HG03520 (cell line): ENCODE data around the gene PMP22.

Experiments
- ATAC-seq: cut with Tn5 transposase; IDR thresholded peaks from one replicate; pipeline ENCODE4 v1.9.1; 2021; ENCODE audit warnings: mild to moderate bottlenecking, moderate library complexity; ENCODE audit not compliant: unreplicated experiment

The PMP22 gene

GRCh38 chr17:15278380-15278779 lies 13.3 kb upstream of the PMP22 start:
- no peak for ATAC-seq

DNA sequence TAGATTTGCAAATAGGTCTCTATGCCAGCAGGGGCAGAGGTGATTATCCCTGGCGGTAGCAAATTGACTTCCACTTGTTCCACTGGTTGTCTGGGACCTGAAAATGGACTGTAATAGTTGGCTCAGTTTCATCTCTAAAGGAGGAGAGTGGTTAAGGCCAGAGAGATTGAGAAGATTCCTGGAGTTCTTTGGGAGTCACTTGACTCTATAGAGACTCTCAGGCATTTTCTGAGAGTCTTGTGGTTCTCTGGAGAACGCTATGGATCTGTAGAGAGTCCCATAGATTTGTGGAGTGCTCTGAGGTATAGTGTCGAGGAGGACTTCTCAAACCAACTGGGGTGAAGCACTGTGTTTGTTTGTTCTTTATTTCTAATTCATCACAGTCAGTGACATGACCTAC lies 8.9 kb upstream of the PMP22 start:
- ATAC-seq: no peak

DNA sequence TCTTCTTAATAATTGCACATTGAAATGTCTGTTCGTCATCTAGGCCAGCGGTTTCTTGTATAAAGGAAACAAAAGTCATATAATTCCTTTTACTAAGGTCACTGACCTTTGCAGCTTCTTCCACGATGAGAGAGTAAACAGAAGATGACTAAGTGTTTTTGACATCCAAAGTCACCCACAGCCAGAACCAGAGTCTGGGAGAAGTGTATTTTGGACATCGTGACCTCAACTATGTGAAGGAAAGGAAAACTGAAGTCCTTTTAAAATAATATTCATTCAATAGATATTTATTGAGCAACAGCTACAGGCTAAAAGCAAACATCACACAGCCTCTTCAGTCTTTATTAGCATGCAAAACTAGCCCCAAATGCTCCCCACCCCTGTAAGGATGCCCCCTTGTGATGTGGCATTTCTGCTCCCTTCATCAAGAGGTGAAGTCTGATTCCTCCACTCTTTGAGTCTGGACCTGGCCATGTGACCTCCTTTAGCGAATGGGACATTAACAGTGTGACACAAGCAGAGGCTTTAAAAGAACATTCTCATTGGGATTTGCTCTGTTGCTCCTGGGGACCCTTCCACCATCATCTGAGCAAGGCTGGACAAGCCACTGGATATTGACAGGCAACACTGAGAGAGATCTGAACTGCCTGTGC lies 8.1 kb upstream of the PMP22 start:
- no peak for ATAC-seq

DNA sequence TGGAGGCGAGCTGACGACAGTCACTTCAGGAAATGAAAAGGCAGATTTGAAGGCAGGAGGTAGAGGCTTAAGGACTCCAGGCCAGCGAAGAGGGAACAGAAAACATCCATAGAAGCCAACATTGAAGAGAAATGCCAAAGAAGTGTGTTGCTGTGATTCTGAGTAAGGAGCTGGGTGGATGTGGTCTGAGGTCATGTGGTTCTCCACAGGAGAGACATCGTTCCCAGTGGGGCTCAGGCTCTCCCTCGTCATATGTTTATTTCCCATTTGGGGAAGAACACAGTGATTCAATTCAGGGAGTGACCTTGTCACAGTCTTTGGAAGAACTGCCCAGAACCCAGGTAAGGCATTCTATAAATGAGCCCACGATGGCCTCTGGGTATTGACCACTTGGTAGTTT lies 6.6 kb upstream of the PMP22 start:
- no peak for ATAC-seq

DNA sequence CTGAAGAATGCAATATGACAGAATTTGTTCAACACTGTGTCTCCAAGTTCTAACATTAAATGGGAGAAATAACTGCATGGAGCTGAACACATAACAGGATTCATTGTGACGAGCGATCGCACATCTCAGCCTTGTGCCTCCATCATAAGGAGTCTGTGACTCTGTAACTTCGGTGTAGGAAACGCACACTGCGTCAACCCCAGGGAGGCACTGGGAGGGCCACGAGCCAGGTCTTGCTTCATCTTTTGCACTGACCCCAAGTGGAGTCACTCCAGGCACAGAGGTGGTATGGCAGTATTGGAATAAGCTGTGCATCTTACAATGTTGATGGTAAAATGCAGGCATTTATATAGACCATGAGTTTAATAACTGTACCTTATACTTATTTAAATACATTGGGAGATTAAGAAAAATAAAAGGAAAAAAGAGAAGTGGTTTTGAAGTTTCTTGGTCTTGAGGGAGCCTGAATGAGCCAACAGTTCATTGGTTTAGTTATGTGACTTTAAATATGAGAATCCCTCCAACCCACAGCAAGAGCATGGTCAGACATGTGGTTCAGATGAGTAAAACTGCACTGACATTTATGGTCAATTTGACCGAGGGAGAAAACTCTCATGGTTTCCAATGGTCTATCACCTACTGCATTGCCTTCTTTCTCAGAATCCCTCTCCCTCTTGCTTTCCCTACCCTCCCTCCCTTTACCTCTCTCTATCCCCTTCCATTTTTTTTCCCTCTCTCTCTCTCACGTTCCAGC lies 5.7 kb upstream of the PMP22 start:
- no peak for ATAC-seq

- ATAC-seq: no peak
These were observed 4.6 kb upstream of the PMP22 start for GRCh38 chr17:15269780-15270089.

GRCh38 chr17:15269087-15269779 lies 4.1 kb upstream of the PMP22 start:
- no peak for ATAC-seq

DNA sequence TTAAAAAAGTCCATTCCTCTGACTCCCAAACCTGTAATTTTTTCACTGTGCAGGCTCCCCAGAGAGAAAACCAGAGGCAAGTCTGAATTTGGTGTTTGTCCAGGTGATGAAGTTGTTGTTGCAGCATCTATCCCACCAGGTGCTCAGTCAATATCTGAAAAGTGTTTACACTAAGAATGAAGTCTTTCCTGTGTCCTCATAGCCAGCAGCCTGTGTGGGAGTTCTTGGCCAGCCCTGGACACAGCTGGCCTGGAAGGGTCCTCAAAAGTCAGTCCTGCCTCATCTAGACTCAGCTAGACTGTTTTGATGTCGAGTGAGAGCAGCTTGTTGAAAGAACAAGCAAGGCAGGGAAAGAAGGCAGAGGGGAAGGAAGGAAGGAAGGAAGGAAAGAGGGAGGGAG lies 3.3 kb upstream of the PMP22 start:
- ATAC-seq: no peak

- no peak for ATAC-seq
These were observed 2.9 kb upstream of the PMP22 start for GRCh38 chr17:15267996-15268395.

- ATAC-seq: no peak
These were observed 1.4 kb upstream of the PMP22 start for GRCh38 chr17:15266325-15267125.

GRCh38 chr17:15264542-15264941 lies 584 bp downstream of the PMP22 start:
- no peak for ATAC-seq

DNA sequence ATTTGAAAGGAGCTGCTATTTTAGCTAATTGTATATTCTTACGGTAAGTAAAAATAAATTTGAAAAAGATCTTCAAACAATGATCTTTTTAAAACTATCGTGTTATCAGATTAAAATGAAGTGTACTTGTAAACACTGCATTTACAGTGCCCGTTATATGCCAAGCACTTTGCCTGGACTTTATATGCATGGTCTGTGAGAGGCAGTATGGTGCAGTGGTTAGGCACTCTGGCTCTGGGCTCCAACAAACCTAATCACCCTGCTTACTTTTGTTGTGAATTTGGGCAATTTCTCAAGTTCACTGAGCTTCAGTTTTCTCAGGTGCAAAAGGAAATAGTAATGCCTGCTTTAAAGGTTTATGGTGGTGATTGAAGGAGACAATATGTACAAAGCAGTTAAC lies 1.4 kb downstream of the PMP22 start:
- ATAC-seq: no peak

- ATAC-seq: no peak
These were observed 1.9 kb downstream of the PMP22 start for GRCh38 chr17:15263206-15263579.

- ATAC-seq: no peak
These were observed 2.6 kb downstream of the PMP22 start for GRCh38 chr17:15262291-15263205.

GRCh38 chr17:15261802-15262290 lies 3.3 kb downstream of the PMP22 start:
- ATAC-seq: no peak

DNA sequence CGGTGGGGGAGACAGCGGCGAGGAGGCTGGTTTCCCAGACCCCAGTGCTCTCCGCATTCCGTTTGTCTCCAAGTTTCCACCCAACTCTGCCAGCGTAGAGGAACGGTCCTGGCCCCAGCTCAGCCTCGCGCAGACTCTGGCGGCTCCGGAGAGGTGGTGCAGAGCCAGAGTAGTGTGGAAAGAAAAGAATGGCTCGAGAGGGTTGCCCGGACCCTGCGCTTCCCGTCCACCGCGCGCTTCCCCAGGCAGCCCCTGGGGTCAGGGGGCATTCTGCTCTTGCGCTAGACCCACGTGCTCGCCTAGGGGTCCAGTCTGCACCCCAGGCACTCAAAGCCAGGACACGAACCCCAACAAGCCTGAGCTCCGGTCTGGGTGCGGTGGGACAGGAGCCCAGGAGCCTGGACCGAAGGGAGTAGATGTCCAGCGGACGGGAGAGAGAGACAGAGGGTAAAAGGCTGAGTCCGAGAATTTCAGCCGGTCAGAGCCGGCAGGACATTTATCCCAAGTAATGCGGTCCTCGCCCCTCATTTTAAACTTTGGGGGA lies 3.8 kb downstream of the PMP22 start:
- ATAC-seq: no peak

- peak; percentile 52 for ATAC-seq
These were observed 4.5 kb downstream of the PMP22 start for GRCh38 chr17:15260376-15261257.

- ATAC-seq: no peak
These were observed 7.2 kb downstream of the PMP22 start for GRCh38 chr17:15257796-15258512.
